SK-N-SH treated with all-trans-retinoic acid at 6 μM for 48 hours (cell line): ENCODE measurements around the gene IL1R1.

Experiments
- ATAC-seq: fragments of 200-7000 bp; cut with Tn5 transposase; 3 replicates; pipeline ENCODE4 v1.9.1; 2020; ENCODE audit warnings: mild to moderate bottlenecking, moderate library complexity
- ARNTL ChIP-seq: fragments of 450-650 bp; formaldehyde crosslinking; IDR thresholded peaks from 2 replicates; pipeline ENCODE4 v1.5.0; 2020; ENCODE audit warnings: low read depth, mild to moderate bottlenecking, moderate library complexity, borderline replicate concordance
- BACH2 ChIP-seq: fragments of 250-450 bp; sonication (Bioruptor Pico); IDR thresholded peaks from 2 replicates; pipeline ENCODE4 v1.9.0; 2021; ENCODE audit warnings: mild to moderate bottlenecking, borderline replicate concordance
- CREB5 ChIP-seq: fragments of 250-450 bp; sonication (Bioruptor Pico); IDR thresholded peaks from 2 replicates; pipeline ENCODE4 v1.5.1; 2020; ENCODE audit warnings: low read depth, mild to moderate bottlenecking, moderate library complexity
- CSRNP3 ChIP-seq: fragments of 250-450 bp; sonication (Bioruptor Pico); IDR thresholded peaks from 2 replicates; pipeline ENCODE4 v1.5.1; 2021; ENCODE audit warnings: mild to moderate bottlenecking, moderate library complexity
- ESRRG ChIP-seq: fragments of 250-450 bp; sonication (Bioruptor Pico); IDR thresholded peaks from 2 replicates; pipeline ENCODE4 v1.6.1; 2021; ENCODE audit warnings: mild to moderate bottlenecking
- GLIS3 ChIP-seq: fragments of 250-450 bp; sonication (Bioruptor Pico); IDR thresholded peaks from 2 replicates; pipeline ENCODE4 v1.5.0; 2020; ENCODE audit warnings: mild to moderate bottlenecking, moderate library complexity
- ISL1 ChIP-seq: fragments of 250-450 bp; sonication (Bioruptor Pico); IDR thresholded peaks from 2 replicates; pipeline ENCODE4 v2.1.2; 2022; ENCODE audit warnings: mild to moderate bottlenecking, moderate library complexity
- OSR1 ChIP-seq: fragments of 250-450 bp; sonication (Bioruptor Pico); IDR thresholded peaks from 2 replicates; pipeline ENCODE4 v1.8.0; 2022; ENCODE audit warnings: moderate library complexity, mild to moderate bottlenecking, inconsistent platforms
- PATZ1 ChIP-seq: fragments of 250-450 bp; sonication (Bioruptor Pico); IDR thresholded peaks from 2 replicates; pipeline ENCODE4 v1.8.0; 2020; ENCODE audit warnings: mild to moderate bottlenecking, moderate library complexity, borderline replicate concordance
- POU6F1 ChIP-seq: fragments of 250-450 bp; sonication (Bioruptor Pico); IDR thresholded peaks from 2 replicates; pipeline ENCODE4 v1.8.0; 2021; ENCODE audit warnings: low read depth, mild to moderate bottlenecking, moderate library complexity, borderline replicate concordance
- PPARA ChIP-seq: fragments of 250-450 bp; sonication (Bioruptor Pico); IDR thresholded peaks from 2 replicates; pipeline ENCODE4 v1.5.0; 2020; ENCODE audit warnings: mild to moderate bottlenecking, borderline replicate concordance
- RARB ChIP-seq: fragments of 250-450 bp; sonication (Bioruptor Pico); IDR thresholded peaks from 2 replicates; pipeline ENCODE4 v1.8.0; 2021; ENCODE audit warnings: mild to moderate bottlenecking, moderate library complexity
- SNAI2 ChIP-seq: fragments of 250-450 bp; sonication (Bioruptor Pico); IDR thresholded peaks from 2 replicates; pipeline ENCODE4 v1.5.0; 2020; ENCODE audit warnings: mild to moderate bottlenecking, moderate library complexity
- TCF4 ChIP-seq: fragments of 250-450 bp; sonication (Bioruptor Pico); IDR thresholded peaks from 2 replicates; pipeline ENCODE4 v1.8.0; 2021; ENCODE audit warnings: mild to moderate bottlenecking, moderate library complexity, borderline replicate concordance
- TOX ChIP-seq: fragments of 250-450 bp; sonication (Bioruptor Pico); IDR thresholded peaks from 2 replicates; pipeline ENCODE4 v1.8.0; 2021; ENCODE audit warnings: mild to moderate bottlenecking, moderate library complexity, borderline replicate concordance
- TSHZ2 ChIP-seq: fragments of 250-450 bp; sonication (Bioruptor Pico); IDR thresholded peaks from 2 replicates; pipeline ENCODE4 v1.5.0; 2020; ENCODE audit warnings: mild to moderate bottlenecking, moderate library complexity
- ZC3H10 ChIP-seq: fragments of 250-450 bp; sonication (Bioruptor Pico); IDR thresholded peaks from 2 replicates; pipeline ENCODE4 v1.5.1; 2021; ENCODE audit warnings: mild to moderate bottlenecking, moderate library complexity
- ZFP3 ChIP-seq: fragments of 250-450 bp; sonication (Bioruptor Pico); IDR thresholded peaks from 2 replicates; pipeline ENCODE4 v1.5.0; 2020; ENCODE audit warnings: mild to moderate bottlenecking, moderate library complexity
- ZFP30 ChIP-seq: fragments of 450-650 bp; formaldehyde crosslinking; IDR thresholded peaks from 2 replicates; pipeline ENCODE4 v1.5.0; 2022; ENCODE audit warnings: mild to moderate bottlenecking, moderate library complexity
- ZNF70 ChIP-seq: fragments of 450-650 bp; formaldehyde crosslinking; IDR thresholded peaks from 2 replicates; pipeline ENCODE4 v1.5.0; 2020; ENCODE audit warnings: mild to moderate bottlenecking, moderate library complexity
- ZNF8 ChIP-seq: fragments of 450-650 bp; formaldehyde crosslinking; IDR thresholded peaks from 2 replicates; pipeline ENCODE4 v1.5.0; 2020; ENCODE audit warnings: mild to moderate bottlenecking, moderate library complexity

IL1R1 gene

GRCh38 chr2:102100371-102101096 lies 42.0 kb upstream of the IL1R1 start:
- TF ChIP-seq PATZ1 (no peak), ISL1 (CRISPR knock-in tag) (peak; percentile 82), TOX (CRISPR knock-in tag) (peak; percentile 43; the same call in 1 of the 2 replicates)
- peak; percentile 65 for ATAC-seq

- TF ChIP-seq SNAI2 (CRISPR knock-in tag) (no peak), PATZ1 (no peak), OSR1 (no peak), BACH2 (CRISPR knock-in tag) (no peak), ZFP30 (CRISPR knock-in tag) (no peak), TCF4 (CRISPR knock-in tag) (no peak), ZNF8 (CRISPR knock-in tag) (no peak), TSHZ2 (CRISPR knock-in tag) (no peak), POU6F1 (no peak), ZFP3 (no peak), PPARA (no peak), ESRRG (CRISPR knock-in tag) (no peak)
- no peak for ATAC-seq
Observed at GRCh38 chr2:102101097-102101848, 41.3 kb upstream of the IL1R1 start.

- no peak for ATAC-seq
- TF ChIP-seq ARNTL (CRISPR knock-in tag) (no peak), ZFP3 (no peak), PATZ1 (no peak), CREB5 (no peak), RARB (CRISPR knock-in tag) (no peak), ZNF70 (no peak), ZC3H10 (no peak), ESRRG (CRISPR knock-in tag) (no peak), CSRNP3 (CRISPR knock-in tag) (no peak), SNAI2 (CRISPR knock-in tag) (no peak), GLIS3 (no peak)
Observed at GRCh38 chr2:102101849-102102635, 40.5 kb upstream of the IL1R1 start.
